Suprapubic skin (tissue), 4 donors: ENCODE measurements around the gene XXYLT1. TPM values are rescaled to one million over a fixed set of nuclear protein-coding genes. Genes with fewer than 3 reads are reported as not detected.

Source experiments
- DNase-seq, 2 donors: peaks; one replicate each; pipeline ENCODE4 v3.0.0-alpha.2; 2019; ENCODE audit warnings: low spot score in 2 of 2
- H3K27ac ChIP-seq: fragments of 200-600 bp; sonication (generic); one replicate; pipeline ENCODE4 v1.5.1; 2019
- H3K27me3 ChIP-seq: fragments of 200-600 bp; sonication (generic); one replicate; pipeline ENCODE4 v1.5.1; 2019
- H3K36me3 ChIP-seq: fragments of 200-600 bp; sonication (generic); one replicate; pipeline ENCODE4 v1.5.1; 2019
- H3K4me1 ChIP-seq: fragments of 200-600 bp; sonication (generic); one replicate; pipeline ENCODE4 v1.5.1; 2019
- H3K4me3 ChIP-seq: fragments of 200-600 bp; sonication (generic); one replicate; pipeline ENCODE4 v1.5.1; 2019; ENCODE audit warnings: mild to moderate bottlenecking
- H3K9me3 ChIP-seq: fragments of 200-600 bp; sonication (generic); one replicate; pipeline ENCODE4 v1.5.1; 2019
- EP300 ChIP-seq: sonication (generic); formaldehyde crosslinking; IDR thresholded peaks from one replicate; pipeline ENCODE4 v1.6.1; 2017; ENCODE audit warnings: antibody characterized with exemption
- POLR2A ChIP-seq, 2 donors: fragments of 450-650 bp; IDR thresholded peaks; one replicate each; pipeline ENCODE4 v1.6.1; 2017; ENCODE audit warnings: antibody characterized with exemption in 2 of 2, mild to moderate bottlenecking in 2 of 2, moderate library complexity in 2 of 2
- POLR2AphosphoS5 ChIP-seq, 3 donors: sonication (generic); formaldehyde crosslinking; IDR thresholded peaks; one replicate each; pipeline ENCODE4 v1.6.1; 2017; ENCODE audit warnings: antibody characterized with exemption in 3 of 3
- WGBS: methylation state at CpG from one replicate; pipeline ENCODE4 v1.1.5; 2018; 5-methylcytosine and 5-hydroxymethylcytosine counted together
- total RNA-seq, 4 donors: library from RNA; depleted of rRNA; stranded (reverse); fragments of >200 nt; gene quantifications; one replicate each; pipeline ENCODE4 v1.1.0, GENCODE V29; 2016
- TF ChIP-seq, protein P1 (sequence below), 2 donors: fragments of 200-600 bp in 1 of 2; fragments of 450-650 bp in 1 of 2; sonication (generic) in 1 of 2; IDR thresholded peaks; one replicate each; pipeline ENCODE4 v1.5.1; 2016 to 2019; ENCODE audit warnings: antibody characterized with exemption in 2 of 2, mild to moderate bottlenecking in 1 of 2, moderate library complexity in 1 of 2

XXYLT1 gene
- total RNA-seq, 4 donors from 2014 or later = 8.0 to 19.4 (median 13.2) TPM

DNA sequence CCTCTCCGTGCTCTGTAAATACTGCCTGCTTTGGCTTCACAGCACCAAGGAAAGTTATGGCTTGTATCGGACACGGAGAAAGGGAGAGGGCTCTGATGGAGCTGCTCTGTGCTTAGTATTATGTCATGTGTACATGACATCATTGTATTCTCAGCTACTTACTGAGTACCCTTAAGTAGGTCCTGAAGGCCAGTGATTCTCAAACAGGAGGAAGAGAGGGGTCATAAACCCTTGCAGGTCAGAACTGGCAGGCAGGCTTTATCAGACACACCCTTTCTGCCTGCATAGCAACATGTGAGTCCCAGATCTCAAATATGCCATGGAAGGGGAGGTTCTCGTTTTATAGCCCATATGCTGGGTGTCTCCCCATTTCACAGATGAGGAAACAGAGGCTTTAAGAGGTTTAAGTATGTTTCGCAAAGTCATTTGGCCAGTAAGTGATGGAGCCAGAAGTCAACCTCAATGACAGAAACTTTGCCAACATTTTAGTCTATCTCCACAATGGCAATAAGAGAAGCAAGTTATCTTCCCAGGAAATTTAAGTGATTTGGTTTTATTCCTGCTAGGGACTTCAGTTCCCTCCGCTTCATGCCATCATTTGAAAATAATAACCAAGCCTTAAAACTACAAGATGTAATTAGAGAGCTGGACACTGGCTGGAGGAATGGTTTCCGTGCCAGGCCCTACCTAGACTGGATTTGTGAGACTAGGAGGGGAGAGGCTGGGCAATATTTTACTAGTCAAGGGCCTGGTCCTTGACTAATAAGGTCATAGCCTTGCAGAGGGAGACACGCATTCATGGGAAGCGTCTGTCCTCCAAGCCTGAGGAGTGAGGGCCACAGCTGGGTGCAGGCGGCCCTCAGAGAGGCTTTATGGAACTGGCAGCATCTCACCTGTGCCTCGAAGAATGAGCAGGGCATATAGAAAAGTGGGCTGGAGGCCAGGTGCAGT lies 133.0 kb downstream of the XXYLT1 start:
- Histone ChIP-seq H3K27ac (no peak overlapping the region), H3K9me3 (no peaks in the 10 kb centered on the region), H3K27me3 (no peaks in the 10 kb centered on the region), H3K4me3 (no peak overlapping the region), H3K36me3 (no peaks in the 10 kb centered on the region), H3K4me1 (peaks cover 27% of the 10 kb centered on the region)
- 83% methylated on average over 11 of the region's 11 CpGs for WGBS
- DNase-seq = no peak
- TF ChIP-seq EP300 (no peak), POLR2AphosphoS5 (IDR thresholded peaks at IDR 0.05) (no peak), POLR2A (IDR thresholded peaks at IDR 0.05) (no peak)
- TF ChIP-seq, protein P1, sequence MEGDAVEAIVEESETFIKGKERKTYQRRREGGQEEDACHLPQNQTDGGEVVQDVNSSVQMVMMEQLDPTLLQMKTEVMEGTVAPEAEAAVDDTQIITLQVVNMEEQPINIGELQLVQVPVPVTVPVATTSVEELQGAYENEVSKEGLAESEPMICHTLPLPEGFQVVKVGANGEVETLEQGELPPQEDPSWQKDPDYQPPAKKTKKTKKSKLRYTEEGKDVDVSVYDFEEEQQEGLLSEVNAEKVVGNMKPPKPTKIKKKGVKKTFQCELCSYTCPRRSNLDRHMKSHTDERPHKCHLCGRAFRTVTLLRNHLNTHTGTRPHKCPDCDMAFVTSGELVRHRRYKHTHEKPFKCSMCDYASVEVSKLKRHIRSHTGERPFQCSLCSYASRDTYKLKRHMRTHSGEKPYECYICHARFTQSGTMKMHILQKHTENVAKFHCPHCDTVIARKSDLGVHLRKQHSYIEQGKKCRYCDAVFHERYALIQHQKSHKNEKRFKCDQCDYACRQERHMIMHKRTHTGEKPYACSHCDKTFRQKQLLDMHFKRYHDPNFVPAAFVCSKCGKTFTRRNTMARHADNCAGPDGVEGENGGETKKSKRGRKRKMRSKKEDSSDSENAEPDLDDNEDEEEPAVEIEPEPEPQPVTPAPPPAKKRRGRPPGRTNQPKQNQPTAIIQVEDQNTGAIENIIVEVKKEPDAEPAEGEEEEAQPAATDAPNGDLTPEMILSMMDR (IDR thresholded peaks at IDR 0.05) = no peak

DNA sequence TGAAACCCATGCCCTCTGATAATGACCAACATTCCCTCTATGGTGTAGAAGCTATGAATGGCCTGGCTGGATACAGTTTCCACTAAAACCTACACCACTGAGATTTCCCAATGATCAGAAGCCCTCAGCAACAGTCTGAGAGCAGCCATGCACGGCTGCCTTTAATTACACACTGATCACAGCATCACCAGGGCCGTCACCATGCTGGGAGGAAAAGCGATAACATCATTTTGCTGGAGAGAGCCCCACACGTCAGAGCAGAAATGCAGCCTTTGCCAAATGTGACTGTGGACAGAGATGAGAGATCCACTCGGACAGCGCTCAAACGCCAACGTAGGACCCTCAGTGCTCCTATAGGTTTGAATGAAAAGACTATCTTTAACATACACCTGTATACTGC lies 135.0 kb downstream of the XXYLT1 start:
- Histone ChIP-seq H3K4me1 (peaks cover 41% of the 10 kb centered on the region), H3K27me3 (no peaks in the 10 kb centered on the region), H3K27ac (no peak overlapping the region), H3K4me3 (no peak overlapping the region), H3K9me3 (no peaks in the 10 kb centered on the region), H3K36me3 (no peaks in the 10 kb centered on the region)
- TF ChIP-seq EP300 = no peak
- TF ChIP-seq POLR2AphosphoS5 (IDR thresholded peaks at IDR 0.05) = no peak
- TF ChIP-seq POLR2A (IDR thresholded peaks at IDR 0.05) = no peak
- TF ChIP-seq, protein P1 (IDR thresholded peaks at IDR 0.05) = no peak
- 79% methylated on average over 8 of the region's 8 CpGs for whole genome bisulfite sequencing
- no peak for DNase-seq

DNA sequence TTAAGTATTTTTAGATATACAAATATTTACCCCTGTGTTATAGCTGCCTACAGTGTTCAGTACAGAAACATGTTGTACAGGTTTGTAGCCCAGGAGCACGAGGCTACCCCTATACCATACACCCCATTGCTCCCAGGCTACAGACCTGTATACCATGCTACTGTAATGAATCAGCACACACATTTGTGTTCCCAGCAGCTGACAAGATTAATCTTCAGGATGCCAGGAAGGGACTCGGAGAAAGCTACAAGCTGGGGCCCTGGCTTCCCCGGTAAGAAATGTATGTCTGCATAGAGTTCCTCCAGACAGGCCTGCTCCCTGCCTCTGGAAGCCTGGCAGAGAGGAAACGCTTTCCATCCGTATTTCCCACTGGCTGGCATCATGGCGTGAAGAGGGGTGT lies 136.5 kb downstream of the XXYLT1 start:
- TF ChIP-seq, protein P1 (IDR thresholded peaks at IDR 0.05) = no peak
- TF ChIP-seq EP300 = no peak
- TF ChIP-seq POLR2AphosphoS5 (IDR thresholded peaks at IDR 0.05) = no peak
- TF ChIP-seq POLR2A (IDR thresholded peaks at IDR 0.05) = no peak
- Histone ChIP-seq H3K4me1 (peaks cover 38% of the 10 kb centered on the region), H3K36me3 (no peaks in the 10 kb centered on the region), H3K27me3 (no peaks in the 10 kb centered on the region), H3K27ac (no peak overlapping the region), H3K4me3 (no peak overlapping the region), H3K9me3 (no peaks in the 10 kb centered on the region)
- WGBS = 96% methylated on average over 6 of the region's 6 CpGs
- DNase-seq = no peak

DNA sequence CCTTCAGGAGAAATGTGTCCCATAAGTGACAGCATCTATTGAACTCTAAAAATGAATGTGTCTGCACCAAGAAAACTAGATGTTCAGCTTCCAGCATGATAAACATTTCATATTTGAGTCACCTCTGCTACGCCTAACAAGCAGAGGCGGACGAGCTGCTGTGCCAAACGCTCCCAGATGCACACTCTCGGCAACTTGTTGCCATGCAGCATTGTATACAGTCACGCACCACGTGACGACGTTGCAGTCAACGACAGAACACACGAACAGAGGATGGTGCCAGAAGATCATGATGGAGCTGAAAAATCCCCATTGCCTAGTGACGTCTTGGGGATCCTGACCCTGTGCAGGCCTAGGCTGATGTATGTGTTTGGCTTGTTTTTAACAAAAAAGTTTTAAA lies 137.5 kb downstream of the XXYLT1 start:
- peak in 1 of 2 donors; percentile 79 for DNase-seq
- Histone ChIP-seq H3K36me3 (no peaks in the 10 kb centered on the region), H3K27me3 (no peaks in the 10 kb centered on the region), H3K4me3 (no peak overlapping the region), H3K27ac (peak overlapping the region; percentile 76), H3K9me3 (no peaks in the 10 kb centered on the region), H3K4me1 (peaks cover 33% of the 10 kb centered on the region)
- 58% methylated on average over 12 of the region's 12 CpGs for WGBS
- TF ChIP-seq POLR2AphosphoS5 (IDR thresholded peaks at IDR 0.05) (no peak), EP300 (no peak), POLR2A (IDR thresholded peaks at IDR 0.05) (no peak)
- TF ChIP-seq, protein P1 (IDR thresholded peaks at IDR 0.05) = no peak

DNA sequence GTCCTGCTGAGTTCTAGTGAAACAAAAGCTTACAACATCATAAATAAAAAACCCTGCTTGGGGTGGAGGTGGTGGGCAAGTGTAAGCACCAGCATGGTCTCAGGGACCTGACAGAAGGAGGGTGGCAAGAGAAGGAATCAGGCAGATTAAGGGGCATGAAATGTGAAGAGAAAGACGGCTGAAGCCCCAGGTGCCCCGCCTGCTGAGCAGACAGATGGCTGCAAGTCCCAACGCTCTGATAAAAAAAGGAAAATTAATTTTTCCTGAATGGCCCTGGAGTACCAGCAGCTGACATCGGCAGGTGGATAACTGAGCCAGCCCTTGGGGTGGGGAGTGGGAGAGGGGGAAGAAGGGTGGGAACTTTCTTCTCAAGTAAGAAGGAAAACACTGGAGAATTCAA lies 137.9 kb downstream of the XXYLT1 start:
- peaks cover 33% of the 10 kb centered on the region for H3K4me1 ChIP-seq
- peak overlapping the region; percentile 76 for H3K27ac ChIP-seq
- no peak for DNase-seq
- H3K36me3 ChIP-seq = no peaks in the 10 kb centered on the region
- WGBS = 49% methylated on average over 4 of the region's 4 CpGs
- no peaks in the 10 kb centered on the region for H3K9me3 ChIP-seq
- H3K27me3 ChIP-seq = no peaks in the 10 kb centered on the region
- no peak overlapping the region for H3K4me3 ChIP-seq
- no peak for TF ChIP-seq EP300
- TF ChIP-seq POLR2A (IDR thresholded peaks at IDR 0.05) = no peak
- no peak for TF ChIP-seq POLR2AphosphoS5 (IDR thresholded peaks at IDR 0.05)
- TF ChIP-seq, protein P1 (IDR thresholded peaks at IDR 0.05) = no peak
